Liver (tissue), 3 donors: ENCODE measurements around the gene SEPTIN3.

ENCODE experiments used
- ATF3 ChIP-seq: IDR thresholded peaks from 2 replicates; pipeline ENCODE4 v1.6.1; 2016; ENCODE audit warnings: antibody characterized with exemption
- CTCF ChIP-seq: fragments of 150-350 bp; IDR thresholded peaks from 2 replicates; pipeline ENCODE4 v1.5.1; 2017; ENCODE audit warnings: improper control_type of control experiment, low read depth, low read length; ENCODE audit not compliant: missing input control
- HNF4G ChIP-seq: IDR thresholded peaks from 2 replicates; pipeline ENCODE4 v1.6.1; 2016; ENCODE audit warnings: antibody characterized with exemption
- JUND ChIP-seq, 2 donors: IDR thresholded peaks; 2 replicates each; pipeline ENCODE4 v1.6.1; 2016; ENCODE audit warnings: antibody characterized with exemption in 2 of 2
- RAD21 ChIP-seq, 2 donors: IDR thresholded peaks; 2 replicates each; pipeline ENCODE4 v1.6.1; 2016; ENCODE audit warnings: antibody characterized with exemption in 2 of 2, mild to moderate bottlenecking in 2 of 2
- REST ChIP-seq: IDR thresholded peaks from 2 replicates; pipeline ENCODE4 v1.6.1; 2016; ENCODE audit warnings: antibody characterized with exemption, mild to moderate bottlenecking
- RXRA ChIP-seq, 2 donors: IDR thresholded peaks; 2 replicates each; pipeline ENCODE4 v1.6.1; 2017 to 2018; ENCODE audit warnings: antibody characterized with exemption in 2 of 2, mild to moderate bottlenecking in 1 of 2
- SP1 ChIP-seq: IDR thresholded peaks from 2 replicates; pipeline ENCODE4 v1.6.1; 2018; ENCODE audit warnings: antibody characterized with exemption, mild to moderate bottlenecking
- TAF1 ChIP-seq: conservative IDR thresholded peaks from 2 replicates; pipeline ENCODE4 v1.6.1; 2016; ENCODE audit warnings: antibody characterized with exemption, mild to moderate bottlenecking
- YY1 ChIP-seq: IDR thresholded peaks from 2 replicates; pipeline ENCODE4 v1.6.1; 2016; ENCODE audit warnings: antibody characterized with exemption, mild to moderate bottlenecking
- ZBTB33 ChIP-seq: IDR thresholded peaks from 2 replicates; pipeline ENCODE4 v1.6.1; 2016; ENCODE audit warnings: antibody characterized with exemption
- donor health status: healthy.
- donor health status: healthy.

GRCh38 chr22:41943661-41944209 lies 25.5 kb upstream of the SEPTIN3 start:
- TF ChIP-seq RAD21 (IDR thresholded peaks at IDR 0.05): no peak
- no peak for TF ChIP-seq TAF1
- TF ChIP-seq CTCF: no peak
- TF ChIP-seq HNF4G: no peak
- TF ChIP-seq REST: no peak
- TF ChIP-seq ZBTB33: no peak
- TF ChIP-seq SP1: no peak
- TF ChIP-seq JUND (IDR thresholded peaks at IDR 0.05): no peak
- no peak for TF ChIP-seq ATF3
- TF ChIP-seq YY1: no peak
- TF ChIP-seq RXRA (IDR thresholded peaks at IDR 0.05): no peak
